SU-DHL-6 (cell line): ENCODE results near the gene CNBP.
"Not testable (repeated sequence)": the region's sequence is repeated elsewhere in the genome, so short reads cannot be mapped to it uniquely, and the experiment has no call there.

Experiments
- EZH2phosphoT487 ChIP-seq: fragments of 200-600 bp; sonication (generic), shearing (Covaris generic); conservative IDR thresholded peaks from 2 replicates; pipeline ENCODE4 v1.6.1; 2018; ENCODE audit warnings: mild to moderate bottlenecking, antibody characterized with exemption, low read length, moderate library complexity, mixed read lengths
- TF ChIP-seq, protein P1 (sequence below): fragments of 200-600 bp; sonication (generic); IDR thresholded peaks from one replicate; pipeline ENCODE4 v1.5.1; 2017; ENCODE audit warnings: antibody characterized with exemption, mild to moderate bottlenecking, low read length, moderate library complexity; ENCODE audit not compliant: insufficient read depth, poor library complexity, severe bottlenecking

DNA sequence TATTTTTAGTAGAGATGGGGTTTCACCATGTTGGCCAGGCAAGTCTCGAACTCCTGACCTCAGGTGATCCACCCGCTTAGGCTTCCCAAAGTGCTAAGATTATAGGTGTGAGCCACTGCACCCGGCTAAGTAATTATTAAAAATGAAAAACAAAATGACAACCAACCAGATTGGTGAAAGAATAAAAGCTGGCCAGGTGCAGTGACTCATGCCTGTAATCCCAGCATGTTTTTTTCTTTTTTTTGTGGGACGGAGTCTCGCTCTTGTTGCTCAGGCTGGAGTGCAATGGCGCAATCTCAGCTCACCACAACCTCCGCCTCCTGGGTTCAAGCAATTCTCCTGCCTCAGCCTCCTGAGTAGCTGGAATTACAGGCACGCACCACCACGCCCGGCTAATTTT lies 47.4 kb downstream of the CNBP start:
- TF ChIP-seq, protein P1, sequence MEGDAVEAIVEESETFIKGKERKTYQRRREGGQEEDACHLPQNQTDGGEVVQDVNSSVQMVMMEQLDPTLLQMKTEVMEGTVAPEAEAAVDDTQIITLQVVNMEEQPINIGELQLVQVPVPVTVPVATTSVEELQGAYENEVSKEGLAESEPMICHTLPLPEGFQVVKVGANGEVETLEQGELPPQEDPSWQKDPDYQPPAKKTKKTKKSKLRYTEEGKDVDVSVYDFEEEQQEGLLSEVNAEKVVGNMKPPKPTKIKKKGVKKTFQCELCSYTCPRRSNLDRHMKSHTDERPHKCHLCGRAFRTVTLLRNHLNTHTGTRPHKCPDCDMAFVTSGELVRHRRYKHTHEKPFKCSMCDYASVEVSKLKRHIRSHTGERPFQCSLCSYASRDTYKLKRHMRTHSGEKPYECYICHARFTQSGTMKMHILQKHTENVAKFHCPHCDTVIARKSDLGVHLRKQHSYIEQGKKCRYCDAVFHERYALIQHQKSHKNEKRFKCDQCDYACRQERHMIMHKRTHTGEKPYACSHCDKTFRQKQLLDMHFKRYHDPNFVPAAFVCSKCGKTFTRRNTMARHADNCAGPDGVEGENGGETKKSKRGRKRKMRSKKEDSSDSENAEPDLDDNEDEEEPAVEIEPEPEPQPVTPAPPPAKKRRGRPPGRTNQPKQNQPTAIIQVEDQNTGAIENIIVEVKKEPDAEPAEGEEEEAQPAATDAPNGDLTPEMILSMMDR, result not testable (repeated sequence)
- TF ChIP-seq EZH2phosphoT487, result not testable (repeated sequence)
